GM12891 (cell line): ENCODE measurements around the gene MEIS1.
A peak's percentile ranks its signal among the peaks of the same experiment; 100 is the strongest.

Experiments
- PAX5 ChIP-seq: IDR thresholded peaks from 2 replicates; pipeline ENCODE4 v1.6.1; 2011; ENCODE audit warnings: low read length, moderate library complexity, mild to moderate bottlenecking; ENCODE audit not compliant: insufficient read depth, severe bottlenecking
- POLR2A ChIP-seq: IDR thresholded peaks from 2 replicates; pipeline ENCODE4 v1.6.1; 2011; ENCODE audit warnings: low read depth, low read length, control low read depth
- POLR2AphosphoS5 ChIP-seq: IDR thresholded peaks from 2 replicates; pipeline ENCODE4 v1.6.1; 2011; ENCODE audit warnings: low read depth, low read length, control low read depth
- POU2F2 ChIP-seq: IDR thresholded peaks from 2 replicates; pipeline ENCODE4 v1.6.1; 2011; ENCODE audit warnings: low read depth, mild to moderate bottlenecking, control low read depth, low read length, moderate library complexity
- SPI1 ChIP-seq: IDR thresholded peaks from 2 replicates; pipeline ENCODE4 v1.6.1; 2011; ENCODE audit warnings: low read depth, low read length, control low read depth
- TAF1 ChIP-seq: IDR thresholded peaks from 2 replicates; pipeline ENCODE4 v1.6.1; 2011; ENCODE audit warnings: low read depth, low read length, control low read depth

DNA sequence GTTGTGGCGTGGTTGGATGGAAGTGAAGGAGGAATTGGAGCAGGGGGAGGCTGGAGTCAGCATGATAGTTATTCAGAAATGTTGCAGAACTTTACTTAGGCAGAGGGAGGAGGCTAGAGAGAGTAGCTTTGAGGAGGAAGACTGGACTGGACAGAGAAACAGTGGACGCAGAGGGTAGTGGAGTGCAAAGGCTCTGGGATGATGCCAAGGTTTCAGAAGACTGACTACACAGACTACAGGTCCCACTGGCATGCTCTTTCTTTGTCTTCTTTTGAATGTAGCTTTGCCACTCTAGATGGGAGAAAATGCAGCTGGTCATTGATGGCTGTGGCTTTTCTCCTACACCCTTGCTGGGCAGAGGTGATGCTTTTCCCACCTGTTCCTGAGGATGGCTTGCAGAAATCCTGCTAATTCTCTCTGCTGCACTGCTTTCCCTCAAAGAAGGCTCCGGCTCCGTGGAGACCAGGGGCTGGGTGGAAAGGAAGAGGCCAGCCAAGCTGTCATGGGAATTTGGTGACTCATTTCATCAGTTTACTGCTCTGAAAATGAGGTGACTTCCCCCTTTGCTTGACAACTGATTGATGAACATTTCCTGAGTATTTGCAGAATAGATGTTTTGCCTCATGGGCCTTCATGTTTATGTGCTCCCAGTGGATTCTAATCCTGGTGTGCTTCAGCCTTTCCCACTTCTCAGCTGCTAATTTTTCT is 42.4 kb downstream of the MEIS1 start:
- no peak for TF ChIP-seq POLR2A
- 0 out of 2 replicates have a peak, but pooled peaks have one; percentile 13 for TF ChIP-seq SPI1
- no peak for TF ChIP-seq TAF1
- no peak for TF ChIP-seq POLR2AphosphoS5
- no peak for TF ChIP-seq PAX5
- no peak for TF ChIP-seq POU2F2
